ENCODE data around the gene PDRG1.

- no peak for TF ChIP-seq EZH2 (IDR thresholded peaks at IDR 0.05; ENCODE audit: insufficient read depth, low read length)
- TF ChIP-seq CTCF (IDR thresholded peaks at IDR 0.05; ENCODE audit: insufficient read depth, low read depth, low read length), result no peak
Observed at GRCh38 chr20:31934968-31935764, 16.7 kb downstream of the PDRG1 start.

All from astrocyte (in vitro differentiated cells and primary cell).